ENCODE results near the gene MPHOSPH6. TPM values are rescaled to one million over a fixed set of nuclear protein-coding genes. Genes with fewer than 3 reads are reported as not detected.

Gene MPHOSPH6
- total RNA-seq, 4 donors from 2014 or later = 13.8 to 21.0 (median 14.6) TPM

GRCh38 chr16:82187829-82188228 lies 17.8 kb upstream of the MPHOSPH6 start:
- no peak overlapping the region for H3K27ac ChIP-seq
- H3K36me3 ChIP-seq = no peaks in the 10 kb centered on the region
- WGBS, 2 donors (ENCODE audit: low coverage in 1 of 2) = 33 to 43% methylated on average over 1 of the region's 1 CpG
- H3K4me3 ChIP-seq = no peak overlapping the region
- TF ChIP-seq EP300 (IDR thresholded peaks at IDR 0.05) (no peak), CTCF (IDR thresholded peaks at IDR 0.05) (no peak), POLR2AphosphoS5 (IDR thresholded peaks at IDR 0.05) (no peak), POLR2A (IDR thresholded peaks at IDR 0.05) (no peak)
- peaks cover 19% of the 10 kb centered on the region for H3K27me3 ChIP-seq
- no peaks in the 10 kb centered on the region for H3K4me1 ChIP-seq
- H3K9me3 ChIP-seq = no peaks in the 10 kb centered on the region
- no peak for ATAC-seq

GRCh38 chr16:82185012-82185411 lies 15.0 kb upstream of the MPHOSPH6 start:
- H3K4me3 ChIP-seq = no peak overlapping the region
- H3K36me3 ChIP-seq = no peaks in the 10 kb centered on the region
- H3K4me1 ChIP-seq = no peaks in the 10 kb centered on the region
- no peaks in the 10 kb centered on the region for H3K9me3 ChIP-seq
- TF ChIP-seq EP300 (IDR thresholded peaks at IDR 0.05) (no peak), POLR2AphosphoS5 (IDR thresholded peaks at IDR 0.05) (no peak), CTCF (IDR thresholded peaks at IDR 0.05) (no peak), POLR2A (IDR thresholded peaks at IDR 0.05) (no peak)
- no peak for ATAC-seq
- H3K27me3 ChIP-seq = peaks cover 16% of the 10 kb centered on the region
- no peak overlapping the region for H3K27ac ChIP-seq

GRCh38 chr16:82184213-82184612 lies 14.2 kb upstream of the MPHOSPH6 start:
- peaks cover 18% of the 10 kb centered on the region for H3K27me3 ChIP-seq
- H3K27ac ChIP-seq = no peak overlapping the region
- no peak for TF ChIP-seq CTCF (IDR thresholded peaks at IDR 0.05)
- TF ChIP-seq POLR2A (IDR thresholded peaks at IDR 0.05) = no peak
- no peak for TF ChIP-seq EP300 (IDR thresholded peaks at IDR 0.05)
- TF ChIP-seq POLR2AphosphoS5 (IDR thresholded peaks at IDR 0.05) = no peak
- ATAC-seq = no peak
- H3K4me3 ChIP-seq = no peak overlapping the region
- H3K9me3 ChIP-seq = no peaks in the 10 kb centered on the region
- H3K36me3 ChIP-seq = no peaks in the 10 kb centered on the region
- WGBS, 2 donors (ENCODE audit: low coverage in 1 of 2) = 90 to 100% methylated on average over 3 to 5 of the region's 5 CpGs
- no peaks in the 10 kb centered on the region for H3K4me1 ChIP-seq

- Histone ChIP-seq H3K36me3 (no peaks in the 10 kb centered on the region), H3K27me3 (peaks cover 27% of the 10 kb centered on the region), H3K9me3 (no peaks in the 10 kb centered on the region), H3K4me1 (no peaks in the 10 kb centered on the region), H3K27ac (no peak overlapping the region), H3K4me3 (no peak overlapping the region)
- ATAC-seq = no peak
- TF ChIP-seq EP300 (IDR thresholded peaks at IDR 0.05) (no peak), POLR2AphosphoS5 (IDR thresholded peaks at IDR 0.05) (no peak)
- WGBS, 2 donors (ENCODE audit: low coverage in 1 of 2) = 64 to 89% methylated on average over 1 of the region's 1 CpG
Observed at GRCh38 chr16:82183004-82183397, 13.0 kb upstream of the MPHOSPH6 start.

GRCh38 chr16:82182266-82183003 lies 12.4 kb upstream of the MPHOSPH6 start:
- no peaks in the 10 kb centered on the region for H3K9me3 ChIP-seq
- H3K27ac ChIP-seq = no peak overlapping the region
- ATAC-seq = no peak
- TF ChIP-seq POLR2AphosphoS5 (IDR thresholded peaks at IDR 0.05) (no peak), CTCF (IDR thresholded peaks at IDR 0.05) (no peak), EP300 (IDR thresholded peaks at IDR 0.05) (no peak), POLR2A (IDR thresholded peaks at IDR 0.05) (no peak)
- no peaks in the 10 kb centered on the region for H3K4me1 ChIP-seq
- H3K4me3 ChIP-seq = no peak overlapping the region
- H3K27me3 ChIP-seq = peaks cover 27% of the 10 kb centered on the region
- H3K36me3 ChIP-seq = no peaks in the 10 kb centered on the region
- WGBS, 2 donors (ENCODE audit: low coverage in 1 of 2) = 59 to 86% methylated on average over 4 of the region's 4 CpGs
